GM18520 (cell line): ENCODE results near the gene LRRC4B.

Source experiments
- ATAC-seq: cut with Tn5 transposase; IDR thresholded peaks from one replicate; pipeline ENCODE4 v1.9.1; 2021; ENCODE audit not compliant: unreplicated experiment

LRRC4B gene

GRCh38 chr19:50554212-50554611 lies 14.0 kb downstream of the LRRC4B start:
- no peak for ATAC-seq

- ATAC-seq, result no peak
These were observed 15.0 kb downstream of the LRRC4B start for GRCh38 chr19:50553134-50553703.

DNA sequence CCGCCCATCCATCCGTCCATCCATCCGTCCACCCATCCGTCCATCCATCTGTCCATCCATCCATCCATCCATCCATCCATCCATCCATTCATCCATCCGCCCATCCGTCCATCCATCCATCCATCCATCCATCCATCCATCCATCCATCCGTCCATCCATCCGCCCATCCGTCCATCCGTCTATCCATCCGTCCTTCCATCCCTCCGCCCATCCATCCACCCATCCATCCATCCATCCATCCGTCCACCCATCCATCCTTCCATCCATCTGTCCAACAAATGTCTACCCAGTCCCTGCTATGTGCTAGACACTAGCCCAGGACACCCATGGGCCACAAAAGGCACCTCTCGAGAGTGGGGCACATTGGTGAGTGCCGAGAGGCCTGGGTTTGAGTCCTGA lies 15.7 kb downstream of the LRRC4B start:
- no peak for ATAC-seq

DNA sequence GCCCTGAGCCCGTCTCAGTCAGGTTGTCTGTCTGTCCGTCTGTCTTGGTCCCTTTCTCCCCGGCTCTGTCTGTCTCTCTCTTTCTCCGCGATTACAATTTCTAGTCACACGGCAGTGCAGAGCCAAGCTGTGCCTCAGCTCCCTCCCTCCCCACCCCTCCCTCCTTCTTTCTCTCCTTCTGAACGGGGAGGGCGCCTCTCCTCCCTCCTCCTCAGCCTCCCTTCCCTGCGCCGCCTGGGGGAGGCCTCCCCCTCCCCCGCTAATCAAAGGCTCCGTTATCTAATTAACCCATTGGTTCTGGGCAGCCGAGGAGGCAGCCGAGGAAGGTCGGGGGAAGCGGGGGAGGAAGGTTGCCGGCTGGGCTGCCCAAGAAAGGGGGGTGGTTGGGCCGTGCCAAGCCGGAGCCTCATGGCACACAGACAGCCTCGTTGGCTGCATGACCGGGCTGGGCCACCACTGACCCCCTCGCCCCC lies 16.5 kb downstream of the LRRC4B start:
- no peak for ATAC-seq

DNA sequence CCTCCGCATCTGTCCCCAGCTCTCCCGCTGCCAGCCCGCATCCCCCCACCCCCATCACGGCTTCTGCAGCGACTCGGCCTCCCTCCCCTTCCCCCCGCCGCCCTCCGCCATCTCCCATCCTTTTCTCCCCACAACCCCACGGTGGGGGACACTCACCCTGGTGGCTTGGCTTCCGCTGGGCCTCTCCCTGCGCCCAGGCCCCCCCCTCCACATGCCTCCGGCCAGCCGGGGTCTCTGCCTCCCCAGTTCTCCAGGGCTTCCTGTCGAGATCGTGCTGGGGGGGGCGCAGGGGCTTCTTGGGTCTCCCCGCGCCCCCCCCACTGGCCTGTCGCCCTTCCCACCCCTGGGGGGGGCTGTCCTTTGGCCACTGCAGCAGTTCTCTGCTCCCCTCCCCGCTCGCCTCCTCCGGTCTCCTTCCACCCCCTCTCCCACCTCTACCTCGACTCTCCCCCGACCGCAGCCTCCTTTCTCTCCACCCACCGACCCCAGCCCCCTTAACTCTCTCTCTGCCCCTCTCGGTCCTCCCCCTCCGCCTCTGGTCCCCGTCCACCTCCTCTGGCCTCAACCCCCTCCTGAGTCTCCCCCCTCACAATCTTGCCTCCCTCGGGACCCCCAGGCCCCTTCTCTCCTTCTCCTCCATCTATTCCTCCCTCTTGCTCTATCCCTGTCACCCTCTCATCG lies 17.1 kb downstream of the LRRC4B start:
- ATAC-seq, result no peak

GRCh38 chr19:50550594-50550966 lies 17.7 kb downstream of the LRRC4B start:
- no peak for ATAC-seq

GRCh38 chr19:50549927-50550593 lies 18.2 kb downstream of the LRRC4B start:
- no peak for ATAC-seq

GRCh38 chr19:50549059-50549926 lies 18.9 kb downstream of the LRRC4B start:
- ATAC-seq, result no peak

GRCh38 chr19:50548191-50549058 lies 19.8 kb downstream of the LRRC4B start:
- ATAC-seq, result no peak

DNA sequence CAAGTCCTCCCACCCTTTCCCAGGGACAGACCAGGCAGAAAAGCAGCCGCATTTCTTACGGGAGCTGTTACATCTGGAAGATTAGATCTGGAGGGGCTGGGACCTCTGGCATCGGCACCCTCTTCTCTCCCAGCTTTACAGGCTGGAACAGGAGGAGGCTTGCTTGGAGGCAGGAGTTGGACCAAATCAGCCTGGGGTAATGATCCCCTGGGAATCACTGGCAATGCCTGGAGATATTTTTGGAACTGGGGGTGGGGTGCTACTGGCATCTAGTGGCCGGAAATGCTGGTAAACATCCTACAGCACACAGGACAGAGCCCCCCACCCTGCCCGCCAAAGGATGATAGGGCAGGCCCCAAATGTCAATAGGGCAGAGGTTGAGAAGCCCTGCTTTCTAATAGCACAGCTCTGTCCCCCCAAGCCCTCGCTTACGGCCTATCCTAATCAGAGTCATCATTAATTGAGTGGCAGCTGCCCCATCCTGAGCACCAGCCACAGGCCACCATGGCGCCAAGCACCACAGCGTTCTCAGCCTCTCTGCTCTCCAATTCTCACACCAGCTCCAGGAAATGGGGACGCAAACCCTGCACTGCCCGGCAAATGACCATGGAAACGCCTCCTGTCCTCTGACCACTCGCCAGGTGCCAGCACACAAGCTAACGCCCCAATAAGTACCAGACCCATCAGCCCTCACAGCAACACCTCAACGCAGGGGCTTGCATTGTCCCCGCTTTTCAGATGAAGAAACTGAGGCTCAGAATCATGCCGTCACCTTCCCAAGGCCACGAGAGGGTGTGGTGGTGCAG lies 20.6 kb downstream of the LRRC4B start:
- ATAC-seq, result no peak

DNA sequence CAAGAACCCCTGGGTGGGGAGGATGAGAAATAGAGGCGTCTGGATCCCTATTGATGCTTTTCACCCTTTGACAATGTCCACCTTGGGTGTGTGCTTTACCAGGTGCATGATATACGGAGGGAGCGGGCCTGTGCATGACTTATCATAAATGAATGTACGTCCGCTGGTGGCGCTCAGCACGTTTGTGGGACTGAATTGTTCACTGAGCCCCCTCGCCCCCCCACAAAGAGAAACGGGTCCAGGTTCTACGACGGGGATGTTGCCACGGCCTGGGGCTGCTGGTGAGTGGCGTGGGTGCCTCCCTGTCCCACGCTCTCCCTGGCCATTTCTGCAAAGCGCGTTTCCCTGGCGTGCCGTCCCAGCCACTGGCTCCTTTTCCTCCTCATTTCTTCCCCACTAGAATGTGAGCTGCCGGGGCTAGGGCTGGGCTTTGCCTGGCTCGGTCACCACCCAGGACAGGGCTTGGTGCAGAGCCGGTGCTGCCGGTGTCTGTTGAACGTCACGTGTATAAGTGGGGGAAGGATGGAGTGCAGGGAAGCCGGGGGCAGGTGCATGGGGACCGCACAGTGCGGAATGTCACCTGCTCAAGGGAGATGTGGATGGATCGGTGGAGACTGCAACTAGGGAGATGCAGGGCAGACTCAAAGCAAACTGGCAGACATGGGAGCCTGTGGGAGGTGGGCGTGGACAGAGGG lies 21.6 kb downstream of the LRRC4B start:
- ATAC-seq, result no peak

DNA sequence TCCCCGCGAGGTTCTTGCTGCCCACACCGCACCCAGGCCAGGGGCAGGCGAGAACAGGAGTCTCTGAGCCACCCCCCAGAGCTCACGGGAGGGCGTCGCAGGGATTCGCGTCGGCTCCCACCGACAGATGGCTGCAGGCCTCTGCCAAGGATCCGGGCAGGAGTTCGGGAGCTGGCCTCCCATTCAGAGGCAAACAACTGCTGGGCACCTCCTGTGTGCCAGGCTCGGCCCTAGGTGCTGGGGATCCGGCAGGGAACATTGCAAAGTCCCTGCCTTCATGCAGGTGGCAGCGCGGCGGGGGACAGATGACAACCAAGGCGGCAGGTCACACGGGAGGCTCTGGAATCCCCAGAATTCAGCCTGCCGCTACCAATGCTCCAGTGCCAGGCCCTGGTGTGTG lies 25.3 kb downstream of the LRRC4B start:
- no peak for ATAC-seq

- ATAC-seq, result no peak
These were observed 30.4 kb downstream of the LRRC4B start for GRCh38 chr19:50537769-50538230.

DNA sequence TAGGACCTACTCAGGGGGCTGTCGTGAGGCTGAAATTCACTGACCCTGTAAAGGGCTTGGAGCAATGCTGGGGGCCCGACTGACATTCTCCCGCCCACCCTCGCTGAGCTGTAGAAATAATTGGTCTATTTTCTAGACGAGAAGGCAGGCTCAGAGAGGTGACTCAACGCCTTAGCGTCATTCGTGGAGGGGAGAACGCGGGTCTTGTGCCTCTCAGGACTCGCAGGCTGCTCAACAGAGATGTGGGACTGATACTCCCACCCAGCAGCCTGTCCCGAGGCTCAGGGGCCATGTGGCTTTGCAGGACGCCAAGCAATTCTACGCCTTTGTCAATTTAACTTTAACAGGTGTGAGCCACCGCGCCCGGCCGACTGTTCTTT lies 30.9 kb downstream of the LRRC4B start:
- ATAC-seq, result no peak

DNA sequence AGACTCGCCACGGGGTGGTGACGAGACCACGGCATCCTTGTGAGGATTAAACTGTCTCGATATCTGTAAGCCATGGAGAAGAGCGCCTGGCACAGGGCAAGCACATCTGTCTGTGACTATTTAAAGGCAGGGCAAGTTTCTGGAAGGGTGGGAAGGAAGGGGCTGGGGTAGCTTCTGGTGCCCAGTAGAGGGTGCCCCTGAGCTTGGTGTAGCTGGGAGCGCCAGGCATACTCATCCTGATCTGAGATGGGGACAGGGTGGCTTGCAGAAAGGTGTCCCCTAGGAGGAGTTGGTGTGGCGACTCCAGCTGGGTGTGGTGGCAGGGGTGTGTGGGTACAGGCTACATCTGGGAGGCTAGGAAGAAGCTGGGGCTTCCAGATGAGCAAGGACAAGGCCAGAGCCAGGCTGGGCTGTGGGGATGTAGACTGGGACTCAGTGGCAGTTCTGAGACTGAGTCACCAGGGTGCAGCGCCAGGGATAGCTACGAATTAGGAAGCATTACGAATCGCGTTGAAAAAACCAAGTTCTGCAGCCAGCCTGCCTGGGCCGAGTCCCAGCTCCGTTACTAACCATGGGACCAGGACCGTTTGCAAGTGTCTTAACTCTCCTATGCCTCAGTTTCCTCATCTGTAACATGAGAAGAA lies 31.5 kb downstream of the LRRC4B start:
- ATAC-seq, result no peak

- ATAC-seq, result no peak
These were observed 32.5 kb downstream of the LRRC4B start for GRCh38 chr19:50535672-50536187.

DNA sequence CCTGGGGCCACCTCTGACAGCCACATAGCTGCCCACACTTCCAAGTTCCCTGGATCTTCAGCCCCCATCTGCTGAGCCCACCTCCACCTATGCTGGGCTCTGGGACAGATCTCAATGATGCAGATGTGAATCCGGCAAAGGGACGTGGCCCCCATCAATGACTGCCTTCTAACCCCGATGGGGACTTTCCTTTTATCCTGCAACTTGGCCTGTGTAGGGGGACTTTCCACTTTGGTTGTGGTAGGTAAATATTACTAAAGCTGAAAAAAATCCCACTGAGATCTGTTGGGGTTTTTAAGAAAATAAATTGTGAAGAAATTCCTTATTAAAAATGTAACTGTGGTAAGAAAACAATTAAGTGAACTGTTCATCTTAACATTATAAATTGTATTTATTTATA lies 33.8 kb downstream of the LRRC4B start:
- ATAC-seq, result no peak

GRCh38 chr19:50532952-50533351 lies 35.3 kb downstream of the LRRC4B start:
- ATAC-seq, result no peak
